HCEC 1CT (cell line): Measurements from ENCODE around the gene USH2A.

Experiments
- DNase-seq: peaks from one replicate; pipeline ENCODE4 v3.0.0-alpha.2; 2017

USH2A gene

DNA sequence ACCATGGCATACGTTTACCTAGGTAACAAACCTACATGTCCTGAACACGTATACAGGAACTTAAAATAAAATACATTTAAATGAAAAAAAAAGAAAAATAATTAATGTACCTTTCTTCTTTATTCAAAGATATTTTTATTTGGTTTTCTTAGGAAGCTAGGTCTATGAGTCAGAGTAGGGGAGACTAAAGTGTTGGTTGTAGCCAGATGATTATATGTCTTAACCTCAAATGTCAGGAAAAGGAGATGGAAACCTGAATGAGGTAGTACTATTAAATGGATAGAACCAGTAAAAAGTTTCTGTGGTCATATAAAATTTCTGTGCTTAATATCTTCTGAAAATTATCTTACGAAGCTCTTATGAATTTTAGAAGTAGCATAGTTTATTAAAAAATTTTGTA is 580.3 kb downstream of the USH2A start:
- DNase-seq = no peak

DNA sequence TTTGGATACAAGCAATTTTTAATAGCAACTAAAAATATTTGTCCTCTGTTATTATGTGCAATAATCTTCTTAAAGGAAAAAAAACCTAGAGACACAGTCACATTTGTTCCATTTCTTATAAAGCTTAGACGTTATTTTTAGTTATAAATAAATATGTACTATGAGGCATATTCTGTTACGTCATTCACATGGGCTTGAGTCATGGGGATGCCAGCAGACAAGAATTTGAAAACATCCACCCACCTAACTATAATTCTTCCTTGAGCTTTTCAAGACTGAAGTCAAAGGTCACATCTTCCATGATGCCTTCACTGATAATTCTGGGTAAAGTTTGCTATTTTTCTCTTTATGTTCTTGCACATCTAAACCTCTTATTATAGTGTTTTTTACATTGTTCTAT is 587.3 kb downstream of the USH2A start:
- peak; percentile 89 for DNase-seq

DNA sequence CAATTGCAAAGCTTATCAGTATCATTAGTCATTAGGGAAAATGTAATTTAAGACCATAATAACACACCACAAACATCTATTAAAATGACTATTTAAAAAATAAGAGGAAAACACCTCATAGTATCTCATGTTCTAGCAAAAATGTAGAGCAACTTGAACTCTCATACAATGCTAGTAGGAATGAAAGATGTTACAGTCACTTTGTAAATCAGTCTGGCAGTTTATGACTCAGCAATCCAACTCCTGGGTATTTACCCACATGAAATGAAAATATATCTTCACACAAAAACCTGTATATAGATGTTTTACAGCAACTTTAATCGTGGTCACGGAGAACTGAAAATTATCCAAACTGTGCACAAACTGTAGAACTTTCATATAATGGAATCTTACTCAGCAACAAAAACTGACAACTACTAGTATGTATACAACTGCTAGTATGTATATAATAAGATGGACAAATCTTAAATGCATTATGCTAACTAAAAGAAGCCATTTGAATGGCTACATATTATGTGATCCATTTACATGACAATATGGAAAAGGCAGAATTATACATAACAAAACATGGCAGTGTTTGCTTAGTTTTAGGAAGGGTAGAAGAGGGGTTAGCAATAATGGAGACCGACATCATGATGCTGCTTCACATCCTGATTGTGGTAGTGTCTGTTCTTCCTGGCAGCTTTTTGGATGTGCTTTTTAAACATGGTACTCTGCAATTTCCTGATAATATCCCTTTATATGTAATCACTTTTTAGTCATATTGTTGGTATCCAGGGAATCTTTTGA is 589.1 kb downstream of the USH2A start:
- DNase-seq = peak; percentile 45

GRCh38 chr1:215830226-215830810 is 592.9 kb downstream of the USH2A start:
- no peak for DNase-seq

GRCh38 chr1:215825056-215825455 is 598.2 kb downstream of the USH2A start:
- no peak for DNase-seq

DNA sequence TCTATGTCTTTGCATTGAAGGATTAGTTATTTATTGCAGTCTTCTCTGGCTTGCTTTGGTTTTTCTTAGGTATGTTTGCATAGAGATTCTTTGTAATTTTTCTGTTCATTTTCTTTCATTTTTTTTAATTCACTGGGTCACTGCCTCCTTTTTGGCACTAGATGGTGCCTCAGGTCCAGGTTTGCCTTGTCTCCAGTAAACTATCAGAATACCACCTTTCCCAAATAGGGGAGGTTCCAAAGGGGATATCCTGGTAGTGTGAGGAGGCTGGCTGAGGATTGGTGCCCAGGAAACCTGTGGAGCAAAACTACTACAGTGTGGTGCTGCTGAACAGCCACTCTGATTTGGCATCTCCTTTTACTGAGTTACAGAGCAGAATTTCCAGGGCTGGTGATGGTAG is 599.0 kb downstream of the USH2A start:
- DNase-seq = peak; percentile 37

GRCh38 chr1:215819114-215819513 is 604.1 kb downstream of the USH2A start:
- peak; percentile 35 for DNase-seq

- peak; percentile 62 for DNase-seq
These were observed 615.3 kb downstream of the USH2A start for GRCh38 chr1:215807911-215808436.

DNA sequence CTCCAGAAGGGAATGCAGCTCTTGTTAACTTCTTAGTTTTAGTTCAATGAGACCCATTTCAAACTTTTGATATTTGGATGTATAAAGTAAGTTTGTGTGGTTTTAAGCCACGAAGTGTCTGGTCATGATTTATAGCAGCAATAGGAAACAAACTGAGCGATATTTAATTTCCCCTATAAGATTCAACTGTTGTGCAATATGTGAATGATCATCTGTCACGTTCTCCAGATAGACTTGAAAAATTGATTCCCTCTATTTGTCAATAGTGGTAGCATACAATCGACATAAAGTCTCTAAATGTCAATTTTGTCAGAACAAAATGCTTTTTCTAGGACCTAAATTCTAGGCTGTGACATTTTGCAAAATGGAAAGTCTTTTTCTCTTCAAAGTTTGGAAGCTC is 616.0 kb downstream of the USH2A start:
- no peak for DNase-seq

- peak; percentile 12 for DNase-seq
These were observed 625.4 kb downstream of the USH2A start for GRCh38 chr1:215797859-215798258.

- no peak for DNase-seq
These were observed 629.1 kb downstream of the USH2A start for GRCh38 chr1:215794156-215794555.

- DNase-seq = peak; percentile 98
These were observed 630.1 kb downstream of the USH2A start for GRCh38 chr1:215793180-215793579.

DNA sequence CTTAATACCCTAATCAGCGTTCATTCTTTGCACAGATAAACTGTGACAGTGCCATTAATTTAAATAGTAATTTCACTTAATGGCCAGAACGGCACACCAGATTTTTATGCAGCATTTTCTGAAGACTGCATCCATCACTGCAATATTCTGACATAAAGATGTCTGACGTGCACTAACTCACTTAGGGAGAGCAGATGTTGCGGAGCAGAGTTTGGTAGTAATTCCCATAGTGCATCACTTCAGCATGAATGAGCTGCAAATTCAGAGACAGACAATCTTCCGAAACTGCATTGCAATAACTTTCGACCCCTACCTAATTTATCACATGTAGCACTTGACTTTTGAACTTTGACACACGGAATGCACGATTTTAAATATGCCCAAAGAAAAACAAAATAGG is 630.8 kb downstream of the USH2A start:
- no peak for DNase-seq

- no peak for DNase-seq
These were observed 633.3 kb downstream of the USH2A start for GRCh38 chr1:215789981-215790380.

GRCh38 chr1:215786997-215787396 is 636.3 kb downstream of the USH2A start:
- peak; percentile 6 for DNase-seq

DNA sequence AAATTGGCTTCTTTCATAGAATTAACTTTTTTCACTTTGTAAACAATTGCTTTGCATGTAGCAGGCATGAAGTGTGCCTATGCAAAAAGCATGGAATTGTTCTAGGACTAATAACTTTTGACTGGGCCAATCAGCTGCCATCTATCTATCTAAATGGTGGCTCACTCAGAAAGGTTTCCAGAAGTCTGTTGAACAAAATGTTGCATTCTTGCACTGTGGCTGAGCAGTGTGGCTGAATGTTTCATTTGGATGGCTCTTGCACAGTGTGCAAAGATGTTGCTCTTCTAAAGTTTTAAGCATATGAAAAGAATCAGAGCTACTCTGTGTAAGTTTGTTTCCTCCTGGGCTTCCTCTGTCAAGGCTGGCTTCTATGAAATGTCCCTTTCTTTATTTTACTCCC is 642.6 kb downstream of the USH2A start:
- DNase-seq = no peak

GRCh38 chr1:215780139-215780538 is 643.1 kb downstream of the USH2A start:
- no peak for DNase-seq

- no peak for DNase-seq
These were observed 643.5 kb downstream of the USH2A start for GRCh38 chr1:215779729-215780128.

DNA sequence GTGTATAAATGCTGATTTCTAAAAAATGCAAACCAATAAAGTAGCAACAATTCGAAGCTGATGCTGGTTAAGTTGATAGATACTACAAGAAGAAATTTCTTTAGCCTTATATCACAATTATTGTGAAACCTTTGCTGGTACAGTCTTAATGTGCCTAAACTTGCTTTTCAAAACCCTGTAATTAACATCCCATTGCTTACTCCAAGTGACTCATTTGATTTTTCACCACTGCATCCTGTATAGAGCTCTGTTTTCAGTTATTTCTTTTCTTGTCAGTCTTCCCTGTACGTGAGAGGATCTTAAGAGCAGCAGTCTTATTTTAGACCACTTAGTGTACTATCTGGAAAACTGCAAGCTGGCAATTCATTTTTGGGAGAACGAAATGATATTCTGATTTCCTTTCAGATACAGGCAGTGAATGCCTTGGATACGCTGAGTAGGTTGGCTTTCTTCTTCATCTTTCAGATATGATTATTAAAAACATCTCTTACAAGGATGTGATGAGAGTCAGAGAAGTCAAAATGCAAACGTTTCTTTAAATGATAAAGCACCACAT is 645.8 kb downstream of the USH2A start:
- DNase-seq = peak; percentile 53

- no peak for DNase-seq
These were observed 646.9 kb downstream of the USH2A start for GRCh38 chr1:215776336-215776735.

- DNase-seq = no peak
These were observed 651.1 kb downstream of the USH2A start for GRCh38 chr1:215772151-215772550.

DNA sequence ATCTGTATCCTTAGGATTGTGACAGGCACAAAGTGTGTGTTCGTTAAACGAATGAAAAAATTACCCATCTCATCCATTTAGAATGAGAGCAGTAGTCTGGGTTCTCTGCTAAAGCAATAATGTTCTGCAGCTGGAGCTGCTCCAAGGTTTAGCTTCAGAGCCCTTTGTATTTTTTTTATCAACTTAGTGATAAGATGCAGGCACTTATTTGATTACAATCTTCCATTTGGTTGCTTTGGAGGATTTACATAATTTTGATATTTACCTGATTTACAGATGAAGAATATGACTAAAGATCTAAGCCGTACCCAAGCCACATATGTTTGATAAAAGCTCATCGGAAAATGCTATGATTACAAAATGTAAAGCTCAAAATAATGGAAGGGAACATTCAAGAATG is 654.9 kb downstream of the USH2A start:
- DNase-seq = no peak

DNA sequence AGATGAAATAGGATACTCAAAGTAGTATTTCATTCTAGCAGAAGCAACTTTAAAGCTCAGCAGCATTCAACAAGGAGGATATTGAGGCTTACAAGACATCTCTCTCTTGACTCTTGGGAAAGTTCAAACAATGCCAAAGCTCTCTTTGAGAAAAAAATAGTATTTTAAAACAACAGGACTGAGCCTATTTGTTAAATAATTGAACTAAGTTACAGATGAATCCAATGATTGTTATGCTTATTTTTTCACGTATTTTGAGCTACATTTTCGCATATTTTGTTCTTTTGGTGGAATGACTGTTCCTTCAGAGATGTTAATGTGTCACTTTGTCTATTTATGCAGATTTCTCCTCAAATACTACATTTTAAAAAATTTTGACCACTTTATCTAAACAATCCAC is 655.5 kb downstream of the USH2A start:
- DNase-seq = no peak

- no peak for DNase-seq
These were observed 656.7 kb downstream of the USH2A start for GRCh38 chr1:215766521-215766920.
